GM12878 (cell line): ENCODE results near the gene GTF2IRD1. TPM values are rescaled to one million over a fixed set of nuclear protein-coding genes. Genes with fewer than 3 reads are reported as not detected.

Experiments
- ATAC-seq: fragments of 200-7000 bp; cut with Tn5 transposase; 3 replicates; pipeline ENCODE4 v1.9.1; 2020; ENCODE audit warnings: mild to moderate bottlenecking, moderate library complexity
- BruUV-seq: library from RNA; stranded (reverse); fragments of 400-500 nt; replicated peaks from 2 replicates; lab custom pipeline; 2021; lab: Mats Ljungman, UMichigan
- CTCF ChIA-PET: fragments of 300-600 bp; sonication (Branson Sonifier 250); formaldehyde crosslinking; extraction: SDS; loops from one replicate; lab custom pipeline; 2021; ENCODE audit warnings: inconsistent platforms; lab: Yijun Ruan, JAX
- POLR2A ChIA-PET: fragments of 350-600 bp; formaldehyde crosslinking; extraction: SDS; loops from one replicate; lab custom pipeline; 2021; ENCODE audit warnings: inconsistent platforms; lab: Charles Lee
- RAD21 ChIA-PET: fragments of 300-600 bp; sonication (Branson Sonifier 250); formaldehyde crosslinking; loops from one replicate; lab custom pipeline; 2023; ENCODE audit warnings: antibody characterized with exemption; ENCODE audit not compliant: unreplicated experiment; lab: Charles Lee
- SMC1A ChIA-PET: fragments of 300-600 bp; sonication (Branson Sonifier 250); formaldehyde crosslinking; loops from one replicate; lab custom pipeline; 2023; ENCODE audit not compliant: unreplicated experiment, uncharacterized antibody; lab: Charles Lee
- DNase-seq: peaks from one replicate; pipeline ENCODE4 v3.0.0-alpha.2; 2011; ENCODE audit warnings: low read depth, low spot score
- FAIRE-seq: peaks from 3 replicates; lab custom pipeline; 2011; peaks lifted over from hg19 to GRCh38; lab: Jason Lieb, UNC
- H2AFZ ChIP-seq: 2 replicates; pipeline ENCODE4 v1.6.0; 2011; ENCODE audit warnings: low read depth, low read length, control low read depth; ENCODE audit not compliant: control insufficient read depth
- H3K27ac ChIP-seq: 2 replicates; pipeline ENCODE4 v1.5.1; 2011; ENCODE audit warnings: control low read depth; ENCODE audit not compliant: control insufficient read depth, insufficient read depth
- H3K27me3 ChIP-seq, 2 experiments: replicated peaks in 1 of 2; 2 replicates each; pipeline versions ENCODE4 v1.6.0 to v1.6.1; 2011; ENCODE audit warnings: low read length in 1 of 2; ENCODE audit not compliant: control insufficient read depth in 2 of 2, insufficient read depth in 2 of 2
- H3K36me3 ChIP-seq, 2 experiments: 2 replicates each; pipeline ENCODE4 v1.5.1; 2011; ENCODE audit warnings: low read length in 1 of 2; ENCODE audit not compliant: control insufficient read depth in 2 of 2, insufficient read depth in 2 of 2
- H3K4me1 ChIP-seq: 2 replicates; pipeline ENCODE4 v1.6.1; 2011; ENCODE audit warnings: mild to moderate bottlenecking, low read length, moderate library complexity, mixed read lengths; ENCODE audit not compliant: control insufficient read depth, insufficient read depth
- H3K4me2 ChIP-seq: 2 replicates; pipeline ENCODE4 v1.6.0; 2011; ENCODE audit warnings: control low read depth; ENCODE audit not compliant: control insufficient read depth, insufficient read depth
- H3K4me3 ChIP-seq: fragments of 200-600 bp; sonication (generic); 2 replicates; pipeline ENCODE4 v1.5.1; 2016
- H3K79me2 ChIP-seq: 2 replicates; pipeline ENCODE4 v1.6.0; 2011; ENCODE audit warnings: low read length; ENCODE audit not compliant: control insufficient read depth, insufficient read depth
- H3K9ac ChIP-seq: 2 replicates; pipeline ENCODE4 v1.8.0; 2011; ENCODE audit warnings: low read length, control low read depth, mixed read lengths; ENCODE audit not compliant: control insufficient read depth, insufficient read depth
- H3K9me3 ChIP-seq: replicated peaks from 3 replicates; pipeline ENCODE4 v1.5.1; 2011; ENCODE audit warnings: mild to moderate bottlenecking, low read length; ENCODE audit not compliant: control insufficient read depth, insufficient read depth
- H4K20me1 ChIP-seq: 2 replicates; pipeline ENCODE4 v1.6.0; 2011; ENCODE audit not compliant: control insufficient read depth, insufficient read depth
- BACH1 ChIP-seq: fragments of 450-650 bp; IDR thresholded peaks from 2 replicates; pipeline ENCODE4 v1.6.1; 2017; ENCODE audit warnings: mild to moderate bottlenecking, borderline replicate concordance
- BHLHE40 ChIP-seq, 2 experiments: fragments of 450-650 bp in 1 of 2; IDR thresholded peaks; 2 replicates each; pipeline ENCODE4 v1.6.1; 2011 to 2017; ENCODE audit warnings: low read depth in 2 of 2, borderline replicate concordance in 1 of 2, improper control_type of control experiment in 1 of 2, low read length in 1 of 2, mild to moderate bottlenecking in 1 of 2
- CTCF ChIP-seq, 3 experiments: IDR thresholded peaks in 2 of 3; conservative IDR thresholded peaks in 1 of 3; 2 replicates each; pipeline ENCODE4 v1.5.1; 2011; ENCODE audit warnings: low read depth in 3 of 3, low read length in 3 of 3, mild to moderate bottlenecking in 3 of 3, control low read depth in 2 of 3, moderate library complexity in 2 of 3, inconsistent platforms in 1 of 3, mixed read lengths in 1 of 3; ENCODE audit not compliant: control insufficient read depth in 2 of 3, insufficient read depth in 1 of 3; ENCODE audit errors: extremely low read depth in 1 of 3
- EGR1 ChIP-seq, 2 experiments: IDR thresholded peaks; 1 replicate in 1 of 2; 2 replicates in 1 of 2; pipeline ENCODE4 v1.6.1; 2011 to 2012; ENCODE audit warnings: low read depth in 2 of 2, low read length in 2 of 2, borderline replicate concordance in 1 of 2, mild to moderate bottlenecking in 1 of 2, moderate library complexity in 1 of 2
- GATAD2B ChIP-seq: fragments of 450-650 bp; conservative IDR thresholded peaks from 2 replicates; pipeline ENCODE4 v1.6.1; 2017; ENCODE audit warnings: low read depth, mild to moderate bottlenecking, moderate library complexity
- JUNB ChIP-seq: IDR thresholded peaks from 2 replicates; pipeline ENCODE4 v1.6.1; 2016; ENCODE audit warnings: antibody characterized with exemption, mild to moderate bottlenecking
- MYC ChIP-seq: IDR thresholded peaks from 2 replicates; pipeline ENCODE4 v1.6.1; 2011; ENCODE audit warnings: mild to moderate bottlenecking, low read length, moderate library complexity, inconsistent platforms; ENCODE audit not compliant: insufficient read depth, insufficient replicate concordance, insufficient read length, severe bottlenecking
- NR2C1 ChIP-seq: fragments of 450-650 bp; IDR thresholded peaks from 2 replicates; pipeline ENCODE4 v1.6.1; 2017; ENCODE audit warnings: antibody characterized with exemption, mild to moderate bottlenecking, moderate library complexity
- RAD21 ChIP-seq: IDR thresholded peaks from 2 replicates; pipeline ENCODE4 v1.6.1; 2011; ENCODE audit warnings: mild to moderate bottlenecking, low read depth, low read length, moderate library complexity; ENCODE audit not compliant: insufficient read depth
- RB1 ChIP-seq: fragments of 450-650 bp; formaldehyde crosslinking; IDR thresholded peaks from 2 replicates; pipeline ENCODE4 v1.6.1; 2017; ENCODE audit warnings: mild to moderate bottlenecking, borderline replicate concordance
- RELA ChIP-seq: fragments of 450-650 bp; IDR thresholded peaks from 2 replicates; pipeline ENCODE4 v1.8.0; 2014; ENCODE audit warnings: borderline replicate concordance; ENCODE audit not compliant: partially characterized antibody
- SIN3A ChIP-seq: IDR thresholded peaks from 2 replicates; pipeline ENCODE4 v1.6.1; 2012; ENCODE audit warnings: low read depth, low read length, improper control_type of control experiment
- SMARCA5 ChIP-seq: fragments of 450-650 bp; IDR thresholded peaks from 2 replicates; pipeline ENCODE4 v1.6.1; 2017; ENCODE audit warnings: mild to moderate bottlenecking
- SMC3 ChIP-seq: IDR thresholded peaks from 2 replicates; pipeline ENCODE4 v1.6.1; 2011; ENCODE audit warnings: low read length, improper control_type of control experiment, borderline replicate concordance
- SP1 ChIP-seq: IDR thresholded peaks from one replicate; pipeline ENCODE4 v1.6.1; 2011; ENCODE audit warnings: low read depth, low read length
- TCF3 ChIP-seq: IDR thresholded peaks from 2 replicates; pipeline ENCODE4 v1.6.1; 2012; ENCODE audit warnings: low read depth, mild to moderate bottlenecking, low read length, borderline replicate concordance; ENCODE audit not compliant: insufficient read depth
- YY1 ChIP-seq: IDR thresholded peaks from 2 replicates; pipeline ENCODE4 v1.6.1; 2011; ENCODE audit warnings: low read depth, mild to moderate bottlenecking, low read length
- WGBS: methylation state at CpG from one replicate; pipeline ENCODE4 v1.1.6; 2016; ENCODE audit warnings: low lambda C conversion rate; ENCODE audit not compliant: insufficient replicate concordance, insufficient coverage; ENCODE audit errors: missing lambda C conversion rate; 5-methylcytosine and 5-hydroxymethylcytosine counted together
- in situ Hi-C: fragments of 300-500 bp; cut with MboI; formaldehyde crosslinking; loops from 9 replicates; pipeline ENCODE4 v1.14.3; 2018; ENCODE audit warnings: mixed read lengths
- intact Hi-C: fragments of 100-400 bp; cut with micrococcal nuclease; formaldehyde crosslinking; loops from one replicate; pipeline ENCODE4 v1.14.2; 2022; ENCODE audit not compliant: unreplicated experiment
- polyA plus RNA-seq, 11 experiments: library from polyadenylated mRNA; depleted of rRNA in 4 of 11; unstranded in 6 of 11; stranded (reverse) in 5 of 11; fragments of >200 nt; fragmentation: Nextera tagmentation in 4 of 11; fragmentation: Illumina TruSeq in 1 of 11; extraction: Ambion mirVana in 4 of 11; extraction: Trizol in 1 of 11; gene quantifications; 1 replicate in 1 of 11; 2 replicates in 10 of 11; pipeline versions ENCODE4 v1.2.1 to v1.2.3, GENCODE V29; 2011 to 2016; ENCODE audit warnings: inconsistent platforms in 2 of 11, missing spikeins in 2 of 11, low read depth in 1 of 11
- total RNA-seq, 4 experiments: library from RNA; depleted of rRNA in 3 of 4; stranded (reverse); fragments of >200 nt in 3 of 4; fragmentation: Illumina TruSeq in 1 of 4; extraction: Trizol in 1 of 4; gene quantifications; 2 replicates each; pipeline versions ENCODE4 v1.2.1 to v1.2.3, GENCODE V29; 2013 to 2021

The GTF2IRD1 gene
- total and polyA plus RNA-seq, 10 of the 15 experiments (the other 5 are each of a cell fraction or from before 2014, with no cell fraction given), result 0.48 to 3.0 (median 1.3) TPM

- in situ Hi-C loops, result loop anchor here (10.0 kb wide), 1 partner anchor 457 kb away; no protein-coding TSS in a partner anchor
- DNase-seq (no peak), FAIRE-seq (peak; percentile 94), ATAC-seq (peak; percentile 96)
- ChIA-PET RAD21 (interaction anchor here (1.3 kb wide), 2 partner anchors 148 to 149 kb away, joined by 4 to 11 read pairs; no protein-coding TSS in a partner anchor), POLR2A (no interaction called here), SMC1A (interaction anchor here (0.7 to 1.3 kb wide), 5 partner anchors 29 to 149 kb away, joined by 3 to 5 read pairs (median 3); no protein-coding TSS in a partner anchor), CTCF (interaction anchor here (0.8 to 5.7 kb wide), 8 partner anchors 12 to 654 kb away, joined by 3 to 70 read pairs (median 4); no protein-coding TSS in a partner anchor)
- Histone ChIP-seq H2AFZ (no peak overlapping the region), H3K79me2 (no peaks in the 10 kb centered on the region), H3K9ac (no peak overlapping the region), H3K4me3 (no peak overlapping the region), H3K36me3 (no peaks in the 10 kb centered on the region), H3K4me1 (no peaks in the 10 kb centered on the region; the same call in 1 of the 2 replicates), H3K4me2 (no peak overlapping the region), H4K20me1 (no peaks in the 10 kb centered on the region), H3K27me3 (no peaks in the 10 kb centered on the region), H3K27ac (no peak overlapping the region), H3K9me3 (no peaks in the 10 kb centered on the region)
- no TSS peak for BruUV-seq
- TF ChIP-seq JUNB (no peak), SP1 (no peak), MYC (no peak), SMARCA5 (peak; percentile 71), RB1 (peak; percentile 45; the same call in 1 of the 2 replicates), RELA (peak; percentile 57), TCF3 (no peak), SMC3 (peak; percentile 91), RAD21 (peak; percentile 98), BACH1 (peak; percentile 52), YY1 (peak; percentile 72), GATAD2B (0 out of 2 replicates have a peak, but pooled peaks have one; percentile 32), BHLHE40 (IDR thresholded peaks at IDR 0.05; ENCODE audit: borderline replicate concordance in 1 of 2, low read depth in 2 of 2, low read length in 1 of 2) (peak in 1 of 2 experiments; percentile 25; a peak in 2 of 4 replicates), SIN3A (no peak), CTCF (IDR thresholded peaks at IDR 0.05 in 2 of 3, conservative IDR thresholded peaks at IDR 0.05 in 1 of 3; ENCODE audit: control insufficient read depth in 2 of 3, extremely low read depth in 1 of 3, insufficient read depth in 1 of 3, low read depth in 3 of 3, low read length in 3 of 3) (peak; percentile 91 to 99 (median 93)), NR2C1 (no peak), EGR1 (IDR thresholded peaks at IDR 0.05; ENCODE audit: borderline replicate concordance in 1 of 2, low read depth in 2 of 2, low read length in 2 of 2) (no peak)
- intact Hi-C loops, result loop anchor here (2.0 to 10.0 kb wide), 4 partner anchors 130 to 630 kb away; no protein-coding TSS in a partner anchor
- 22% methylated on average over 16 of the region's 16 CpGs for WGBS
These were observed 36.2 kb upstream of the GTF2IRD1 start for GRCh38 chr7:74417419-74417971.
